Neuronal stem cell (in vitro differentiated cells): ENCODE data around the gene LRP1B.

ENCODE experiments used
- DNase-seq: peaks from one replicate; pipeline ENCODE4 v3.0.0-alpha.2; 2013; ENCODE audit warnings: low spot score
- H2AFZ ChIP-seq: one replicate; pipeline ENCODE4 v1.6.1; 2013; ENCODE audit warnings: mild to moderate bottlenecking, low read length, inconsistent platforms
- H2AK5ac ChIP-seq: 2 replicates; pipeline ENCODE4 v1.6.1; 2013; ENCODE audit warnings: low read depth, mild to moderate bottlenecking, inconsistent platforms, low read length, moderate library complexity, mixed read lengths
- H2BK120ac ChIP-seq: 2 replicates; pipeline ENCODE4 v1.6.1; 2013; ENCODE audit warnings: low read depth, mild to moderate bottlenecking, inconsistent platforms, low read length, moderate library complexity, mixed read lengths
- H2BK12ac ChIP-seq: one replicate; pipeline ENCODE4 v1.6.1; 2013; ENCODE audit warnings: low read length, inconsistent platforms
- H2BK15ac ChIP-seq: 2 replicates; pipeline ENCODE4 v1.6.1; 2013; ENCODE audit warnings: mild to moderate bottlenecking, low read length, inconsistent platforms, mixed read lengths
- H2BK5ac ChIP-seq: one replicate; pipeline ENCODE4 v1.6.1; 2013; ENCODE audit warnings: inconsistent platforms, mild to moderate bottlenecking, low read length, moderate library complexity
- H3K14ac ChIP-seq: one replicate; pipeline ENCODE4 v1.6.1; 2013; ENCODE audit warnings: low read length, inconsistent platforms
- H3K18ac ChIP-seq: 2 replicates; pipeline ENCODE4 v1.6.1; 2013; ENCODE audit warnings: low read length, inconsistent platforms
- H3K23ac ChIP-seq: 2 replicates; pipeline ENCODE4 v1.6.1; 2013; ENCODE audit warnings: low read depth, mild to moderate bottlenecking, mixed read lengths, low read length, inconsistent platforms; ENCODE audit not compliant: poor library complexity
- H3K27ac ChIP-seq: replicated peaks from 3 replicates; pipeline ENCODE4 v1.5.1; 2013; ENCODE audit warnings: low read length, inconsistent platforms
- H3K27me3 ChIP-seq, 3 experiments: 2 replicates each; pipeline ENCODE4 v1.6.1; 2013; ENCODE audit warnings: low read length in 3 of 3, mild to moderate bottlenecking in 2 of 3, inconsistent platforms in 1 of 3, low read depth in 1 of 3, mixed read lengths in 1 of 3, moderate library complexity in 1 of 3; ENCODE audit not compliant: control insufficient read depth in 3 of 3, insufficient read depth in 3 of 3
- H3K36me3 ChIP-seq, 2 donors: replicated peaks in 1 of 2; 2 replicates each; pipeline ENCODE4 v1.6.1; 2013; ENCODE audit warnings: low read length in 2 of 2; ENCODE audit not compliant: control insufficient read depth in 2 of 2, insufficient read depth in 2 of 2
- H3K4ac ChIP-seq: 2 replicates; pipeline ENCODE4 v1.6.1; 2013; ENCODE audit warnings: inconsistent platforms, mild to moderate bottlenecking, low read length, moderate library complexity
- H3K4me1 ChIP-seq, 2 donors: 1 replicate in 1 of 2; 2 replicates in 1 of 2; pipeline ENCODE4 v1.6.1; 2013; ENCODE audit warnings: low read length in 2 of 2, low read depth in 1 of 2; ENCODE audit not compliant: control insufficient read depth in 2 of 2, insufficient read depth in 1 of 2
- H3K4me2 ChIP-seq: one replicate; pipeline ENCODE4 v1.6.1; 2013; ENCODE audit warnings: mild to moderate bottlenecking, low read length, inconsistent platforms; ENCODE audit not compliant: insufficient read depth, poor library complexity, severe bottlenecking
- H3K4me3 ChIP-seq, 2 donors: 2 replicates each; pipeline ENCODE4 v1.5.1; 2013; ENCODE audit warnings: low read length in 2 of 2, mild to moderate bottlenecking in 2 of 2, inconsistent platforms in 1 of 2, moderate library complexity in 1 of 2
- H3K79me1 ChIP-seq: one replicate; pipeline ENCODE4 v1.6.1; 2013; ENCODE audit warnings: low read depth, mild to moderate bottlenecking, inconsistent platforms, low read length, moderate library complexity
- H3K9ac ChIP-seq: one replicate; pipeline ENCODE4 v1.6.1; 2013; ENCODE audit warnings: mild to moderate bottlenecking, low read depth, low read length, inconsistent platforms; ENCODE audit not compliant: poor library complexity
- H3K9me3 ChIP-seq, 2 donors: replicated peaks in 1 of 2; 2 replicates each; pipeline versions ENCODE3 to v1.6.1; 2013; ENCODE audit warnings: low read length in 2 of 2, mild to moderate bottlenecking in 2 of 2, inconsistent platforms in 1 of 2, low read depth in 1 of 2, mixed read lengths in 1 of 2, moderate library complexity in 1 of 2; ENCODE audit not compliant: control insufficient read depth in 2 of 2, insufficient read depth in 1 of 2
- H4K8ac ChIP-seq: one replicate; pipeline ENCODE4 v1.6.1; 2013; ENCODE audit warnings: low read depth, mild to moderate bottlenecking, inconsistent platforms, low read length, moderate library complexity
- H4K91ac ChIP-seq: one replicate; pipeline ENCODE4 v1.6.1; 2013; ENCODE audit warnings: low read length, low read depth, mild to moderate bottlenecking, inconsistent platforms; ENCODE audit not compliant: poor library complexity
- WGBS, 2 donors: extraction: QIAGEN DNeasy Blood & Tissue Kit; methylation state at CpG; one replicate each; pipeline ENCODE4 v1.1.7; 2013; ENCODE audit warnings: missing lambda C conversion rate in 2 of 2, mixed read lengths in 1 of 2; ENCODE audit not compliant: insufficient read length in 2 of 2, insufficient replicate concordance in 1 of 2; ENCODE audit errors: extremely low coverage in 2 of 2; 5-methylcytosine and 5-hydroxymethylcytosine counted together

LRP1B gene

DNA sequence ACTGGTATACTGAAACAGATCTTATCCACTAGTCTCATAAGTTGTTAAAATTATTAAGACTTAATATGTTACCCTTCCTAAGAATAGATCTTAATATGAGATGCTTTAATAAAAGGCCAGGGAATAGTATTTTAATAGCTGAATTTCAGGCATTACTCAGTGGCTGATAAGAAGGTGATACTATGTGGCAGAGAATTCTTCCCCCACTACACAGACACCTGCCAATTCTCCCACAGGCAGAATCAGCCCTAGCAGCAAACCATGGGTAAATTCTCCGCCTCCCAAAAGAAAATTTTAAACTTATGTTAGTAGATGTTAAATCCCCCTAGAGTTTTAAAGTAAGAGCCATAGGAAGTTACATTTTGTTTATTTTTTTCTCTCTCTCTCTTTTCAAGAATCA is 888.8 kb downstream of the LRP1B start:
- H3K4me3 ChIP-seq, result no peak overlapping the region
- H2BK12ac ChIP-seq, result no peak overlapping the region
- DNase-seq, result no peak
- H3K9me3 ChIP-seq, result no peaks in the 10 kb centered on the region
- H3K4me2 ChIP-seq, result no peak overlapping the region
- no peak overlapping the region for H2AK5ac ChIP-seq
- no peak overlapping the region for H3K27ac ChIP-seq
- H3K36me3 ChIP-seq, result no peaks in the 10 kb centered on the region
- no peak overlapping the region for H2BK120ac ChIP-seq
- no peak overlapping the region for H3K9ac ChIP-seq
- H4K8ac ChIP-seq, result no peak overlapping the region
- H3K18ac ChIP-seq, result no peak overlapping the region
- no peak overlapping the region for H4K91ac ChIP-seq
- no peak overlapping the region for H2AFZ ChIP-seq
- no peaks in the 10 kb centered on the region for H3K4me1 ChIP-seq
- no peak overlapping the region for H3K23ac ChIP-seq
- H3K79me1 ChIP-seq, result no peaks in the 10 kb centered on the region
- no peak overlapping the region for H2BK5ac ChIP-seq
- no peak overlapping the region for H2BK15ac ChIP-seq
- WGBS, 2 donors, result no CpG with 5 or more reads among the region's 1 CpG
- H3K4ac ChIP-seq, result no peak overlapping the region
- H3K27me3 ChIP-seq, result no peaks in the 10 kb centered on the region
- no peak overlapping the region for H3K14ac ChIP-seq

DNA sequence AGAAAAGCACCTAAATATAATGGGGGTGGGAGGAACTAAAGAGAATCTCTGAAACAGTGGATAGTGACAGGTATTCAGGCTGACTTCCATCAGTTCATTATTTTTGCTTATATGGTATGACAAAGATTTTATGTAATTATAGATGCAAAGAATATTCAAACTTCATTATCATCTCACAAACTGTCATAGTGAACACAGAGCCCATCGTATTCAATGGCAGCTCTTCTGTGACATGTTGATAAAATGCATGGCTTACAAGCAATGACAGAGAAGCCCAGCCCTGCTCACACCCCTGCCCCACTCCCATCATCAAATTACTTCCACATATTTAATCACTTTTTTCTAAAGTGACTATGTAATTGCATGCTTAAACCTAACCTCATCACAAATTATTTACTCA is 904.3 kb downstream of the LRP1B start:
- Histone ChIP-seq H3K4me1 (peaks cover 0 to 2% of the 10 kb centered on the region in 2 donors), H2AFZ (no peak overlapping the region), H2BK120ac (no peak overlapping the region), H3K4me2 (no peak overlapping the region), H2BK15ac (no peak overlapping the region), H2BK12ac (no peak overlapping the region), H4K91ac (no peak overlapping the region), H4K8ac (no peak overlapping the region), H3K36me3 (no peaks in the 10 kb centered on the region), H2AK5ac (no peak overlapping the region), H3K27ac (no peak overlapping the region), H3K23ac (no peak overlapping the region), H3K9me3 (no peaks in the 10 kb centered on the region), H3K14ac (no peak overlapping the region), H3K4ac (no peak overlapping the region), H3K4me3 (no peak overlapping the region), H3K9ac (no peak overlapping the region), H3K18ac (no peak overlapping the region), H2BK5ac (no peak overlapping the region), H3K27me3 (no peaks in the 10 kb centered on the region), H3K79me1 (no peaks in the 10 kb centered on the region)
- no peak for DNase-seq
- WGBS, 2 donors, result no CpG with 5 or more reads among the region's 1 CpG

DNA sequence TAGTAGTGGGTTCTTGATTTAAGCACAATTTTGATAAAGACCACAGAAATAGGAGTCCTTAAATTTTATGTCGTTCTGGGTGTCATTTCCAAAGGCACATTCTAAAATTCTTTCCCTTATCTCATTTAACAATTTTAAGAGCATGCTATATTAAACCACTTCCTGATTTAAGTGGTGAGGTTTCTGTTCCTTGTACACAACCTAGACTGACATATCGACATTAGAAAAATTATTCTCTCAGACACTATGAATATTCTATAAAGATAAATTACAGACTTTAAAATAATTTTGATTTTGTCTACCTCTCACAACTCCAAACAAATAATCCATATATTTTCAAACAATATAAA is 923.8 kb downstream of the LRP1B start:
- H3K4me1 ChIP-seq, result no peaks in the 10 kb centered on the region
- DNase-seq, result no peak
- H2BK120ac ChIP-seq, result no peak overlapping the region
- no peak overlapping the region for H3K9ac ChIP-seq
- H3K23ac ChIP-seq, result no peak overlapping the region
- no peak overlapping the region for H4K8ac ChIP-seq
- H2BK15ac ChIP-seq, result no peak overlapping the region
- no peak overlapping the region for H2AK5ac ChIP-seq
- no peaks in the 10 kb centered on the region for H3K36me3 ChIP-seq
- no peak overlapping the region for H2BK5ac ChIP-seq
- no peak overlapping the region for H2AFZ ChIP-seq
- H3K4ac ChIP-seq, result no peak overlapping the region
- no peak overlapping the region for H3K4me3 ChIP-seq
- H3K14ac ChIP-seq, result no peak overlapping the region
- no peak overlapping the region for H3K18ac ChIP-seq
- no peaks in the 10 kb centered on the region for H3K27me3 ChIP-seq
- no peak overlapping the region for H3K27ac ChIP-seq
- no peak overlapping the region for H3K4me2 ChIP-seq
- H4K91ac ChIP-seq, result no peak overlapping the region
- no peaks in the 10 kb centered on the region for H3K79me1 ChIP-seq
- no peaks in the 10 kb centered on the region for H3K9me3 ChIP-seq
- no CpG with 5 or more reads among the region's 2 CpGs for WGBS, 2 donors
- H2BK12ac ChIP-seq, result no peak overlapping the region

DNA sequence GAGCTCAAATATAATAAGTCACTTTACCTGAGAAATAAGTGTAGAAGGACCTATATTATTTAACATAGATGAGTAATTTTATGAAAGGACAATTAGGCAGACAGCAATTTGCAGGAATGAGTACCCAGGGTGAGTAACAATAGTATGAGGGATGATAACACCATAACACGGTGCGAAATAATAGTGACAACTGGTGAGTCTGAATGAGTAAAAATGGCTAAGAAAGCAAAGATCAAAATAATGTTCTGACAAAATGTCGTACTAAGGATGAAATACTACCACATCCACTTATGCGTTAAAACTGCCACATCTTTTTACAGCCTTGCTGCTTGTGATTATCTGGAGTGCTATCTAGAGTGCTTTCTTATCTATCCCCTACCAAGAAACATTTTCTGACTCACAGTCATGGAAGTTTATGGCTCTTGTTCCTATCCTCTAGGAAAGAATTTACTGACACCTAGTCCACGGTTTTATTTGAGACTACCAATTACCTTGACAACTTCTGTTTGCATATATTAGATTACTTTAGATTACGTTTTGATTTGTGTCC is 929.7 kb downstream of the LRP1B start:
- Histone ChIP-seq H3K9ac (no peak overlapping the region), H3K79me1 (no peaks in the 10 kb centered on the region), H3K36me3 (no peaks in the 10 kb centered on the region), H3K18ac (no peak overlapping the region), H4K91ac (no peak overlapping the region), H3K14ac (no peak overlapping the region), H2AK5ac (no peak overlapping the region), H3K27ac (no peak overlapping the region), H4K8ac (no peak overlapping the region), H2AFZ (no peak overlapping the region), H3K4ac (no peak overlapping the region), H2BK12ac (no peak overlapping the region), H2BK5ac (no peak overlapping the region), H2BK15ac (no peak overlapping the region), H3K4me2 (no peak overlapping the region), H3K27me3 (no peaks in the 10 kb centered on the region), H3K4me1 (no peaks in the 10 kb centered on the region), H3K4me3 (no peak overlapping the region), H3K9me3 (no peaks in the 10 kb centered on the region), H3K23ac (no peak overlapping the region), H2BK120ac (no peak overlapping the region)
- no peak for DNase-seq
- no CpG with 5 or more reads among the region's 6 CpGs for WGBS, 2 donors
